Vagina (tissue), 2 donors: ENCODE measurements around the gene STAU1.

Source experiments
- CTCF ChIP-seq, 3 experiments: fragments of 450-650 bp in 2 of 3; fragments of 200-600 bp in 1 of 3; sonication (generic) in 1 of 3; IDR thresholded peaks; one replicate each; pipeline ENCODE4 v1.5.1; 2017 to 2019; ENCODE audit warnings: antibody characterized with exemption in 3 of 3, mild to moderate bottlenecking in 2 of 3, moderate library complexity in 2 of 3
- POLR2A ChIP-seq, 2 donors: fragments of 450-650 bp; IDR thresholded peaks; one replicate each; pipeline ENCODE4 v1.6.1; 2017; ENCODE audit warnings: antibody characterized with exemption in 2 of 2, mild to moderate bottlenecking in 2 of 2, moderate library complexity in 2 of 2

DNA sequence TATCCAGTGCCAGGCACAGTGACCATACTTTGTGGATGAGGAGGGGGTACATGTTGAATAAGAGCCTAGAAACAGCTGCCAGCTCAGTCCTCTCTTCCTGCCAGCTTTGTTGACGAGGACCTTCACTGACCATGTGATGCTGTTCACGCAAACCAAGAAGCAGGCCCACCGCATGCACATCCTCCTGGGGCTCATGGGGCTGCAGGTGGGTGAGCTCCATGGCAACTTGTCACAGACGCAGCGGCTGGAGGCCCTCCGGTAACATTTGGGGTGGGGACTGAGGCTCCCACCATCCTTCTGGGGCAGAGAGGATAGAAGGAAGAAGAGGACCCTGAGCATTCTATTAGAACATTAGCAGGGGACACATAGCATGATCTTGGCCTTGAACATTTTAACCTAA, 46.7 kb upstream of the STAU1 start:
- TF ChIP-seq CTCF (IDR thresholded peaks at IDR 0.05) (no peak), POLR2A (IDR thresholded peaks at IDR 0.05) (no peak)
